PC-9 (cell line): ENCODE measurements around the gene DNASE1L1.

ENCODE experiments used
- CTCF ChIP-seq: fragments of 200-600 bp; sonication (generic); conservative IDR thresholded peaks from 2 replicates; pipeline ENCODE4 v1.6.1; 2017; ENCODE audit warnings: mixed run types, antibody characterized with exemption, mild to moderate bottlenecking, moderate library complexity
- EZH2 ChIP-seq: fragments of 200-600 bp; sonication (generic); IDR thresholded peaks from 2 replicates; pipeline ENCODE4 v1.8.0; 2017; ENCODE audit warnings: antibody characterized with exemption, low read depth

GRCh38 chrX:154439841-154440240 is 30.8 kb upstream of the DNASE1L1 start:
- no peak for TF ChIP-seq CTCF
- no peak for TF ChIP-seq EZH2
